HL-60 (cell line): ENCODE measurements around the gene CHST11.

Experiments
- DNase-seq, 2 experiments: peaks; one replicate each; pipeline ENCODE4 v3.0.0-alpha.2; 2010 to 2020; ENCODE audit warnings: low read depth in 1 of 2, low spot score in 1 of 2
- H3K27ac ChIP-seq: fragments of 250-450 bp; sonication (Bioruptor Pico); replicated peaks from 2 replicates; pipeline ENCODE4 v1.5.1; 2020; ENCODE audit warnings: mild to moderate bottlenecking, moderate library complexity
- H3K27me3 ChIP-seq: fragments of 250-450 bp; sonication (Bioruptor Pico); 2 replicates; pipeline ENCODE4 v1.5.1; 2021; ENCODE audit warnings: mild to moderate bottlenecking, moderate library complexity; ENCODE audit not compliant: insufficient read depth, poor library complexity, severe bottlenecking
- H3K4me3 ChIP-seq: replicated peaks from 2 replicates; pipeline ENCODE4 v1.5.1; 2011; ENCODE audit warnings: mild to moderate bottlenecking, control low read depth, low read length; ENCODE audit not compliant: insufficient read depth
- CTCF ChIP-seq: IDR thresholded peaks from one replicate; pipeline ENCODE4 v1.5.1; 2011; ENCODE audit warnings: low read length, control low read depth, inconsistent platforms; ENCODE audit not compliant: insufficient read depth
- GABPA ChIP-seq: IDR thresholded peaks from 2 replicates; pipeline ENCODE4 v1.6.1; 2012; ENCODE audit warnings: low read depth
- POLR2AphosphoS5 ChIP-seq: IDR thresholded peaks from 2 replicates; pipeline ENCODE4 v1.6.1; 2012; ENCODE audit warnings: low read depth
- REST ChIP-seq: IDR thresholded peaks from 2 replicates; pipeline ENCODE4 v1.6.1; 2012; ENCODE audit warnings: low read depth; ENCODE audit not compliant: insufficient replicate concordance
- SPI1 ChIP-seq: IDR thresholded peaks from 2 replicates; pipeline ENCODE4 v1.6.1; 2012; ENCODE audit warnings: low read depth, mild to moderate bottlenecking, borderline replicate concordance

CHST11 gene

GRCh38 chr12:104577581-104577981 lies 120.8 kb downstream of the CHST11 start:
- Histone ChIP-seq H3K27me3 (no peaks in the 10 kb centered on the region), H3K4me3 (no peak overlapping the region), H3K27ac (no peak overlapping the region)
- no peak for TF ChIP-seq REST
- DNase-seq, result no peak

- no peak overlapping the region for H3K27ac ChIP-seq
- DNase-seq, result no peak
- TF ChIP-seq CTCF, result no peak
- TF ChIP-seq POLR2AphosphoS5, result no peak
- no peak for TF ChIP-seq SPI1
- no peak for TF ChIP-seq REST
- no peak for TF ChIP-seq GABPA
- no peaks in the 10 kb centered on the region for H3K27me3 ChIP-seq
- H3K4me3 ChIP-seq, result no peak overlapping the region
Observed at GRCh38 chr12:104578453-104578852, 121.7 kb downstream of the CHST11 start.

- Histone ChIP-seq H3K27ac (no peak overlapping the region), H3K4me3 (no peak overlapping the region), H3K27me3 (no peaks in the 10 kb centered on the region)
- no peak for DNase-seq
- no peak for TF ChIP-seq REST
- no peak for TF ChIP-seq GABPA
- TF ChIP-seq CTCF, result no peak
- no peak for TF ChIP-seq SPI1
- no peak for TF ChIP-seq POLR2AphosphoS5
Observed at GRCh38 chr12:104579718-104580495, 123.2 kb downstream of the CHST11 start.
